Nephron (organoid): ENCODE results near the gene KIRREL3.
A peak's percentile ranks its signal among the peaks of the same experiment; 100 is the strongest.

Source experiments
- H3K27ac Mint-ChIP-seq, 3 experiments: 2 replicates each; pipeline ENCODE4 v1.8.0; 2020; ENCODE audit warnings: mixed read lengths in 3 of 3, mild to moderate bottlenecking in 2 of 3, moderate library complexity in 1 of 3
- H3K27me3 Mint-ChIP-seq: 2 replicates; pipeline ENCODE4 v1.8.0; 2021; ENCODE audit warnings: low read depth, mild to moderate bottlenecking, moderate library complexity, mixed read lengths
- H3K36me3 Mint-ChIP-seq: 2 replicates; pipeline ENCODE4 v1.8.0; 2020; ENCODE audit warnings: low read depth, mixed read lengths
- H3K4me1 Mint-ChIP-seq: 2 replicates; pipeline ENCODE4 v1.8.0; 2020; ENCODE audit warnings: mixed read lengths
- H3K4me3 Mint-ChIP-seq, 3 experiments: 2 replicates each; pipeline ENCODE4 v1.8.0; 2020; ENCODE audit warnings: mild to moderate bottlenecking in 3 of 3, mixed read lengths in 3 of 3, moderate library complexity in 2 of 3
- H3K9me3 Mint-ChIP-seq: 2 replicates; pipeline ENCODE4 v1.8.0; 2020; ENCODE audit warnings: mixed read lengths
- TF ChIP-seq, protein P1 (sequence below), 3 experiments: fragments of 200-600 bp; sonication (generic); IDR thresholded peaks; one replicate each; pipeline ENCODE4 v1.5.0; 2021; ENCODE audit warnings: antibody characterized with exemption in 3 of 3; ENCODE audit not compliant: unreplicated experiment in 3 of 3

The KIRREL3 gene

DNA sequence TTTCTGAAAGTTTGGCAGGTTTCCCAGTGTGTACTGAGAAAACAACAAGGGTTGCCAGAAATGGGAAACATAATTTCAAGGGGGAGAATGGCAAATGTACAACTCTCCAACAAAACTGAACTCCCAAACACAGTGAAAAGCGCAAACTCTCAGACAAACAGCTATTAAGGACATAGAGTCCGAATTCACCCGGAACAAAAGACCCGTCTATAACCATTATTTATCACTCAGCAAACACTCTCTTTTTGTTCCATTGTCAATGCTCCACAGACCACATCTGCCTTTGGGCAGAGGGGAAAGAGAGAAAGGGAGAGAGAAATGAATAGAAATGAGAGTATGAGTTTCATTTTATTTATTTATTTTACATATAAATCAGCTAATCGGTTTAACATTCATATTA, 21.7 kb downstream of the KIRREL3 start:
- Mint-ChIP-seq H3K4me3 (no peak overlapping the region), H3K4me1 (no peaks in the 10 kb centered on the region), H3K9me3 (no peaks in the 10 kb centered on the region), H3K36me3 (no peaks in the 10 kb centered on the region), H3K27me3 (peaks cover 15% of the 10 kb centered on the region), H3K27ac (no peak overlapping the region)
- TF ChIP-seq, protein P1, sequence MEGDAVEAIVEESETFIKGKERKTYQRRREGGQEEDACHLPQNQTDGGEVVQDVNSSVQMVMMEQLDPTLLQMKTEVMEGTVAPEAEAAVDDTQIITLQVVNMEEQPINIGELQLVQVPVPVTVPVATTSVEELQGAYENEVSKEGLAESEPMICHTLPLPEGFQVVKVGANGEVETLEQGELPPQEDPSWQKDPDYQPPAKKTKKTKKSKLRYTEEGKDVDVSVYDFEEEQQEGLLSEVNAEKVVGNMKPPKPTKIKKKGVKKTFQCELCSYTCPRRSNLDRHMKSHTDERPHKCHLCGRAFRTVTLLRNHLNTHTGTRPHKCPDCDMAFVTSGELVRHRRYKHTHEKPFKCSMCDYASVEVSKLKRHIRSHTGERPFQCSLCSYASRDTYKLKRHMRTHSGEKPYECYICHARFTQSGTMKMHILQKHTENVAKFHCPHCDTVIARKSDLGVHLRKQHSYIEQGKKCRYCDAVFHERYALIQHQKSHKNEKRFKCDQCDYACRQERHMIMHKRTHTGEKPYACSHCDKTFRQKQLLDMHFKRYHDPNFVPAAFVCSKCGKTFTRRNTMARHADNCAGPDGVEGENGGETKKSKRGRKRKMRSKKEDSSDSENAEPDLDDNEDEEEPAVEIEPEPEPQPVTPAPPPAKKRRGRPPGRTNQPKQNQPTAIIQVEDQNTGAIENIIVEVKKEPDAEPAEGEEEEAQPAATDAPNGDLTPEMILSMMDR (IDR thresholded peaks at IDR 0.05; ENCODE audit: unreplicated experiment in 3 of 3), result no peak

DNA sequence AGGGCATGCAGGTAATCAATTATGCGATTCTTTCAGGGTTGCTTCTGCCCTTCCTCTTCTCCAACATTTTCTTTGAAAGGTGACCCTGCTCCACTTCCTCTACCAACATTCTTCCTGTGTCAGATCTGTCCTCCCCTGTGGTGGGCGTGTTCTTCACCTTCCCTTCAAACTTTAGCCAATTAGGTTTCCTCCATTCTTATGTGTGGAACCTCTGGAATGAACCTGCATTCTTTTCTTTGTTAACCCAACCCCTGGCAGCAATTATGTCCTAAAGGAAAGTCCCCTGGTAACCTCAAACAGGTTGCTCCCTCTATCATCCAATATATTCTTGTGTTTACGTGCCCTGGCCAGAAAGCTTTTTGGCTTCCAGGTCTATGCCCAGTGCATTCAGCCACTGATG, 22.4 kb downstream of the KIRREL3 start:
- no peak overlapping the region for H3K27ac Mint-ChIP-seq
- H3K4me3 Mint-ChIP-seq, result no peak overlapping the region

DNA sequence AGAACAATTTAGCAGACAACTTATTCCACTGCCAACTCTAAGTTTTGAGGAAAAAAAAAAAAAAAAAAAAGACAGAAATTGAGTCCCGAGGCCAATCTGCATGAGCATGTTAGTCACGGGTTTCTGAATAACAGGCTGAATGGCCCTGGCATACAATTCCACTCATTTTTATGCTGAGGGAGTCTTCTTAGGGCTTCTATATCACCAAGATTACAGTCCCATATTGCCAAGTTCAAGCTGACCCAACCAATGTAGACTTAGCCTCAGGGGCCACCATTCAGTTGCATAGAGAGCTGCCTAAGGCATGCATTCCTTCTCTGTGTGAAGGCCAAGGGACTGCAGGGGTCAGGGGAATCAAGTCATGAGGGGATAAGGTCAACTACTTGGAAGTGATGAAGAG, 27.5 kb downstream of the KIRREL3 start:
- Mint-ChIP-seq H3K4me3 (no peak overlapping the region), H3K36me3 (no peaks in the 10 kb centered on the region), H3K4me1 (no peaks in the 10 kb centered on the region), H3K9me3 (peaks cover 8% of the 10 kb centered on the region), H3K27me3 (peaks cover 28% of the 10 kb centered on the region), H3K27ac (no peak overlapping the region)
- TF ChIP-seq, protein P1 (IDR thresholded peaks at IDR 0.05; ENCODE audit: unreplicated experiment in 3 of 3), result no peak

More for the DNA sequence above, 22.4 kb downstream of the KIRREL3 start:
- TF ChIP-seq, protein P1 (IDR thresholded peaks at IDR 0.05; ENCODE audit: unreplicated experiment in 3 of 3), result no peak
- Mint-ChIP-seq H3K4me1 (no peaks in the 10 kb centered on the region), H3K36me3 (no peaks in the 10 kb centered on the region), H3K27me3 (peaks cover 15% of the 10 kb centered on the region), H3K9me3 (no peaks in the 10 kb centered on the region)

DNA sequence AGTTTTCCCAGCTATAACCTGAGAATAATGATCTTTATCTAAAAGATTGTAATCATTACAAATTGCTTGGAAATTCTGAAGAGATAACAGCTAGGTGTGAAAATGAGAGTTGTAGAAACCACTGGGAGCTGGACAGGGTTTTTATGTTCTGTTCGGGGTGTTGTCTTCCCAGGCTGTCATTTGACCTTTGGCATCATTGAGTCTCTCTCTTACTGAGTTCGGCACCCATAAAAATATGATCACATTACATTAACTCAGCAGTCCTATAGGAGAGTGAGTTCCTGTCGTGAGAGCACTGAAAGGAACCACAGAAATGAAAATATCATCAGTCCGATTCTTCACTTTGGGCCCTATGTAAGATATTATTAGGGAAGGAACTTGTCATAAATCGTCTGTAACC, 29.3 kb downstream of the KIRREL3 start:
- H3K27ac Mint-ChIP-seq, result no peak overlapping the region
- H3K4me3 Mint-ChIP-seq, result no peak overlapping the region
- TF ChIP-seq, protein P1 (IDR thresholded peaks at IDR 0.05; ENCODE audit: unreplicated experiment in 3 of 3), result no peak
- no peaks in the 10 kb centered on the region for H3K36me3 Mint-ChIP-seq
- peaks cover 29% of the 10 kb centered on the region for H3K27me3 Mint-ChIP-seq
- no peaks in the 10 kb centered on the region for H3K4me1 Mint-ChIP-seq
- H3K9me3 Mint-ChIP-seq, result peaks cover 8% of the 10 kb centered on the region

DNA sequence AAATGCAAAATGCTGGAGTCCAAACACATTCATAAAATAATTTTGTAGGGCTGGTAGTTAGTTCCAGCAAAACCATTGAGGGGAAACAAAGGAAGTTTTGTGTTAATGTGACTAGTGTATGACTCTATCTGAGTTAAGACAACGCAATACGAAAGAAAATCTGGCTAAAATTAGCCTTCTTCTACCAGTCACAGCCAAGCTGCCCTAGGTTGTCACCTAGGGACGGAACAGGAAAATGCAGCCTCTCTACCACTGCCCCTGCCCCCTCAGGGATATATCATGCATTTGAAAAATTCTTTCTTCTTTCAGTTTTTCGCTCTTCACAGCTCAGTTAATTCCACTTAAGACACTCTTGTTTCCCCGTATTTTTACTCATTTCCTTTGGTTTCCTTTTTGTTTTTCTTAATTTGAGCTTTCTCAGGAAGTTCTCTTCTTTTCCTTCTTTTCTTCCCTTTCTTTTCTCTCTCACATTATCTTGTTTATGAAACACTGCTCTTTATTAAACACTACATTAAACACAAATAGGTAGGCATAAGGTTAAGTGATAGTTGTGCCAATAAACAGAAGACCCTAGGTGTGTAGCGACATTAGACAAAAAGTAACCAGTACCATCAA, 30.6 kb downstream of the KIRREL3 start:
- Mint-ChIP-seq H3K36me3 (no peaks in the 10 kb centered on the region), H3K4me3 (no peak overlapping the region), H3K9me3 (peaks cover 8% of the 10 kb centered on the region), H3K27ac (no peak overlapping the region), H3K27me3 (peaks cover 29% of the 10 kb centered on the region), H3K4me1 (no peaks in the 10 kb centered on the region)
- TF ChIP-seq, protein P1 (IDR thresholded peaks at IDR 0.05; ENCODE audit: unreplicated experiment in 3 of 3), result peak; percentile 43 to 71 (median 64)

DNA sequence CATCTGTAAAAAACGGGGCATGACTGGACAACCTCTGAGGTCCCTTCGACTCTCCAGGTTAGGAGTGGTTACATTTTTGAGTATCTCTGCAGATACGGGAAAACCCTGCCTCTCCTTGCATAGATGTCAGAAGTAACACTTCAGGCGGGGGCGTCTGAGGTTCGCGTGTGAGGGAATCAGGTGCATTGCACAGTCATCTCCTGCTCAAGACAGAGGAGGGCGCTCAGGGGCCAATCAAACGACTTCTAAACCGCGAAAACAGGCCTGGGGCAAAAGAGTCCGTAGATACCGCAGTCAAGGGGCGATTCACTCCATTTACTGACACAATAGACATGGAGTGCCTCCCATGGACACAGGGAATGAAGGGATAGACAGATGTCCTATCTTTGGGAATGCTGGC, 31.7 kb downstream of the KIRREL3 start:
- Mint-ChIP-seq H3K4me1 (no peaks in the 10 kb centered on the region), H3K36me3 (no peaks in the 10 kb centered on the region), H3K27me3 (peaks cover 29% of the 10 kb centered on the region), H3K27ac (no peak overlapping the region), H3K4me3 (no peak overlapping the region), H3K9me3 (peaks cover 8% of the 10 kb centered on the region)
- TF ChIP-seq, protein P1 (IDR thresholded peaks at IDR 0.05; ENCODE audit: unreplicated experiment in 3 of 3), result no peak
